K562 (cell line): ENCODE results near the gene AGO3. TPM values are rescaled to one million over a fixed set of nuclear protein-coding genes. Genes with fewer than 3 reads are reported as not detected.

Source experiments
- ATAC-seq: fragments of 200-7000 bp; cut with Tn5 transposase; 3 replicates; pipeline ENCODE4 v1.9.1; 2020; ENCODE audit warnings: moderate library complexity
- BruUV-seq: library from RNA; stranded (reverse); fragments of 400-500 nt; replicated peaks from 2 replicates; lab custom pipeline; 2021; lab: Mats Ljungman, UMichigan
- CTCF ChIA-PET: fragments of 300-600 bp; formaldehyde crosslinking; extraction: SDS; loops from one replicate; lab custom pipeline; 2021; ENCODE audit warnings: low intra/inter-chr PET ratio; lab: Yijun Ruan, JAX
- POLR2A ChIA-PET: fragments of 300-600, 350-650 bp; sonication (Branson Sonifier 250); formaldehyde crosslinking; extraction: SDS; loops from one replicate; lab custom pipeline; 2021; ENCODE audit warnings: antibody characterized with exemption, inconsistent platforms; lab: Yijun Ruan, JAX
- DNase-seq, 4 experiments: peaks; one replicate each; pipeline versions ENCODE4 v3.0.0 to v3.0.0-alpha.2; 2011 to 2018; ENCODE audit warnings: low spot score in 3 of 4, mixed read lengths in 3 of 4; ENCODE audit errors: extremely low read depth in 1 of 4
- FAIRE-seq: peaks from 2 replicates; lab custom pipeline; 2011; peaks lifted over from hg19 to GRCh38; lab: Jason Lieb, UNC
- H2AFZ ChIP-seq: 2 replicates; pipeline ENCODE4 v1.6.0; 2011; ENCODE audit warnings: low read depth, low read length, control low read depth, inconsistent platforms
- H3K27ac ChIP-seq: fragments of 200-600 bp; 3 replicates; pipeline ENCODE4 v1.8.0; 2011; ENCODE audit warnings: low read depth, mild to moderate bottlenecking, control low read depth, inconsistent platforms, low read length, moderate library complexity, mixed read lengths; ENCODE audit errors: extremely low read depth
- H3K27me3 ChIP-seq, 2 experiments: fragments of 300-600 bp in 1 of 2; 2 replicates in 1 of 2; 3 replicates in 1 of 2; pipeline versions ENCODE4 v1.6.0 to v1.8.0; 2011; ENCODE audit warnings: inconsistent platforms in 2 of 2, low read length in 2 of 2, mild to moderate bottlenecking in 1 of 2, mixed read lengths in 1 of 2, moderate library complexity in 1 of 2; ENCODE audit not compliant: control insufficient read depth in 2 of 2, insufficient read depth in 2 of 2
- H3K36me3 ChIP-seq: fragments of 300-600 bp; 3 replicates; pipeline ENCODE4 v1.8.0; 2011; ENCODE audit warnings: mild to moderate bottlenecking, low read length, inconsistent platforms; ENCODE audit not compliant: control insufficient read depth, insufficient read depth
- H3K4me1 ChIP-seq, 2 experiments: fragments of 200-600 bp in 1 of 2; replicated peaks in 1 of 2; 2 replicates in 1 of 2; 3 replicates in 1 of 2; pipeline versions ENCODE4 v1.5.1 to v1.8.0; 2011; ENCODE audit warnings: inconsistent platforms in 2 of 2, low read length in 2 of 2, mild to moderate bottlenecking in 1 of 2, mixed read lengths in 1 of 2, moderate library complexity in 1 of 2; ENCODE audit not compliant: control insufficient read depth in 2 of 2, insufficient read depth in 2 of 2
- H3K4me2 ChIP-seq: 2 replicates; pipeline ENCODE4 v1.6.1; 2011; ENCODE audit warnings: low read length, control low read depth, inconsistent platforms, mixed read lengths; ENCODE audit not compliant: insufficient read depth
- H3K4me3 ChIP-seq: fragments of 200-600 bp; sonication (generic), shearing (Covaris generic); 2 replicates; pipeline ENCODE4 v1.5.1; 2016; ENCODE audit warnings: control low read depth, inconsistent platforms
- H3K79me2 ChIP-seq: fragments of 200-600 bp; 3 replicates; pipeline ENCODE4 v1.8.0; 2011; ENCODE audit warnings: low read length, inconsistent platforms; ENCODE audit not compliant: control insufficient read depth, insufficient read depth
- H3K9ac ChIP-seq, 2 experiments: 2 replicates each; pipeline versions ENCODE4 v1.6.0 to v1.6.1; 2011; ENCODE audit warnings: low read depth in 2 of 2, low read length in 2 of 2, control low read depth in 1 of 2, inconsistent platforms in 1 of 2, mild to moderate bottlenecking in 1 of 2, mixed read lengths in 1 of 2; ENCODE audit not compliant: insufficient read depth in 1 of 2
- H3K9me1 ChIP-seq: one replicate; pipeline ENCODE4 v1.6.0; 2011; ENCODE audit warnings: inconsistent platforms, mild to moderate bottlenecking, low read length, moderate library complexity; ENCODE audit not compliant: control insufficient read depth, insufficient read depth
- H3K9me3 ChIP-seq: replicated peaks from 2 replicates; pipeline ENCODE4 v1.5.1; 2011; ENCODE audit warnings: low read depth, low read length, inconsistent platforms; ENCODE audit not compliant: control insufficient read depth, insufficient read depth
- H4K20me1 ChIP-seq: replicated peaks from 2 replicates; pipeline ENCODE4 v1.6.1; 2011; ENCODE audit warnings: low read length, inconsistent platforms, mixed read lengths; ENCODE audit not compliant: control insufficient read depth, insufficient read depth
- BRF2 ChIP-seq: IDR thresholded peaks from 3 replicates; pipeline ENCODE4 v1.6.1; 2011; ENCODE audit warnings: borderline replicate concordance, mild to moderate bottlenecking; ENCODE audit not compliant: insufficient read length, insufficient read depth
- CBFA2T2 ChIP-seq: fragments of 450-650 bp; conservative IDR thresholded peaks from 2 replicates; pipeline ENCODE4 v1.6.1; 2017; ENCODE audit warnings: mild to moderate bottlenecking
- IRF2 ChIP-seq: sonication (generic); formaldehyde crosslinking; IDR thresholded peaks from 2 replicates; pipeline ENCODE4 v1.8.1; 2022; ENCODE audit warnings: mild to moderate bottlenecking, missing genetic modification reagents
- MYBL2 ChIP-seq, 2 experiments: fragments of 450-650 bp in 1 of 2; sonication (generic) in 1 of 2; formaldehyde crosslinking in 1 of 2; IDR thresholded peaks; 2 replicates each; pipeline versions ENCODE4 v1.6.1 to v1.8.1; 2017 to 2022; ENCODE audit warnings: borderline replicate concordance in 1 of 2, inconsistent platforms in 1 of 2, low read depth in 1 of 2, mild to moderate bottlenecking in 1 of 2, missing genetic modification reagents in 1 of 2, moderate library complexity in 1 of 2
- PTBP1 ChIP-seq: fragments of 200-400 bp; formaldehyde crosslinking; IDR thresholded peaks from 2 replicates; pipeline ENCODE4 v1.6.1; 2017; ENCODE audit warnings: low read depth, low read length
- SIRT6 ChIP-seq: IDR thresholded peaks from one replicate; pipeline ENCODE4 v1.6.1; 2012; ENCODE audit warnings: low read depth, mild to moderate bottlenecking, control low read depth, inconsistent platforms, low read length, moderate library complexity
- SPI1 ChIP-seq: IDR thresholded peaks from 2 replicates; pipeline ENCODE4 v1.6.1; 2011; ENCODE audit warnings: low read depth, low read length, control low read depth, borderline replicate concordance
- SRSF1 ChIP-seq: fragments of 200-400 bp; formaldehyde crosslinking; IDR thresholded peaks from 2 replicates; pipeline ENCODE4 v1.6.1; 2017; ENCODE audit warnings: mild to moderate bottlenecking, low read depth, low read length, moderate library complexity
- ZFPM2 ChIP-seq: fragments of 250-450 bp; sonication (Bioruptor Pico); IDR thresholded peaks from 2 replicates; pipeline ENCODE4 v1.5.1; 2022; ENCODE audit warnings: mild to moderate bottlenecking
- ZNF584 ChIP-seq: fragments of 200-800 bp; sonication (Bioruptor generic); IDR thresholded peaks from 2 replicates; pipeline ENCODE4 v1.6.1; 2016; ENCODE audit warnings: low read depth, mild to moderate bottlenecking, missing genetic modification characterization, missing compliant biosample characterization
- ZNF668 ChIP-seq: fragments of 250-450 bp; sonication (Bioruptor Pico); IDR thresholded peaks from 2 replicates; pipeline ENCODE4 v1.8.0; 2022; ENCODE audit warnings: mild to moderate bottlenecking, inconsistent platforms
- ZNF764 ChIP-seq: fragments of 250-450 bp; sonication (Bioruptor Pico); IDR thresholded peaks from 2 replicates; pipeline ENCODE4 v1.4.0; 2020; ENCODE audit warnings: low read depth, mild to moderate bottlenecking, moderate library complexity
- WGBS: fragments of 100-300 bp; shearing (Covaris generic); methylation state at CpG from one replicate; pipeline ENCODE4 v1.1.6; 2016; ENCODE audit warnings: low coverage, mixed read lengths; ENCODE audit not compliant: insufficient coverage; ENCODE audit errors: missing lambda C conversion rate; 5-methylcytosine and 5-hydroxymethylcytosine counted together
- in situ Hi-C: fragments of 300-500 bp; cut with MboI; formaldehyde crosslinking; loops from 4 replicates; pipeline ENCODE4 v1.15.0; 2018; ENCODE audit warnings: inconsistent platforms, mixed read lengths
- intact Hi-C: fragments of 100-400 bp; cut with micrococcal nuclease; formaldehyde crosslinking; loops from 2 replicates; pipeline ENCODE4 v1.14.2; 2022
- polyA plus RNA-seq, 8 experiments: library from polyadenylated mRNA; depleted of rRNA in 4 of 8; stranded (reverse) in 5 of 8; unstranded in 3 of 8; fragments of >200 nt; fragmentation: Nextera tagmentation in 2 of 8; fragmentation: Illumina TruSeq in 1 of 8; extraction: Ambion mirVana in 2 of 8; extraction: Trizol in 1 of 8; gene quantifications; 2 replicates each; pipeline versions ENCODE4 v1.2.1 to v1.2.3, GENCODE V29; 2011 to 2014; ENCODE audit warnings: inconsistent platforms in 1 of 8, missing spikeins in 1 of 8
- total RNA-seq, 7 experiments: library from RNA; depleted of rRNA in 6 of 7; stranded (reverse); fragments of >200 nt in 6 of 7; fragmentation: Illumina TruSeq in 2 of 7; extraction: Trizol in 2 of 7; gene quantifications; 2 replicates each; pipeline versions ENCODE4 v1.2.1 to v1.2.3, GENCODE V29; 2011 to 2021; ENCODE audit warnings: low replicate concordance in 1 of 7
- TF ChIP-seq, protein P1 (sequence below): conservative IDR thresholded peaks from 2 replicates; pipeline ENCODE4 v1.6.1; 2011; ENCODE audit warnings: low read depth, mild to moderate bottlenecking, low read length; ENCODE audit not compliant: control insufficient read depth
- TF ChIP-seq, protein P2 (sequence below): sonication (generic); formaldehyde crosslinking; IDR thresholded peaks from 2 replicates; pipeline ENCODE4 v1.8.0; 2022; ENCODE audit warnings: mild to moderate bottlenecking, missing genetic modification reagents
- TF ChIP-seq, protein P3 (sequence below): sonication (generic); IDR thresholded peaks from 2 replicates; pipeline ENCODE4 v1.6.1; 2016

AGO3 gene
- total and polyA plus RNA-seq, 9 of the 15 experiments (the other 6 are each of a cell fraction or from before 2014, with no cell fraction given): 4.5 to 41.5 (median 22.7) TPM

GRCh38 chr1:35884934-35885333, 46.0 kb upstream of the AGO3 start:
- Histone ChIP-seq H3K9me1 (peaks cover 12% of the 10 kb centered on the region), H3K36me3 (peaks cover 16% of the 10 kb centered on the region; the same call in 2 of the 3 replicates), H2AFZ (no peak overlapping the region)
- ATAC-seq: no peak
- POLR2A ChIA-PET: interaction anchor here (0.6 to 3.7 kb wide), 2 partner anchors 15 to 45 kb away, joined by 4 to 19 read pairs; no protein-coding TSS in a partner anchor
- 11% methylated on average over 2 of the region's 2 CpGs for WGBS
- no peak for TF ChIP-seq ZFPM2 (CRISPR knock-in tag)
- TF ChIP-seq SIRT6: no peak
- peak; percentile 84; the same call in 1 of the 2 replicates for TF ChIP-seq SPI1
- no peak for TF ChIP-seq ZNF584 (CRISPR knock-in tag)
- no peak for TF ChIP-seq CBFA2T2
- no peak for TF ChIP-seq PTBP1
- TF ChIP-seq ZNF764 (CRISPR knock-in tag): no peak
- TF ChIP-seq, protein P1, sequence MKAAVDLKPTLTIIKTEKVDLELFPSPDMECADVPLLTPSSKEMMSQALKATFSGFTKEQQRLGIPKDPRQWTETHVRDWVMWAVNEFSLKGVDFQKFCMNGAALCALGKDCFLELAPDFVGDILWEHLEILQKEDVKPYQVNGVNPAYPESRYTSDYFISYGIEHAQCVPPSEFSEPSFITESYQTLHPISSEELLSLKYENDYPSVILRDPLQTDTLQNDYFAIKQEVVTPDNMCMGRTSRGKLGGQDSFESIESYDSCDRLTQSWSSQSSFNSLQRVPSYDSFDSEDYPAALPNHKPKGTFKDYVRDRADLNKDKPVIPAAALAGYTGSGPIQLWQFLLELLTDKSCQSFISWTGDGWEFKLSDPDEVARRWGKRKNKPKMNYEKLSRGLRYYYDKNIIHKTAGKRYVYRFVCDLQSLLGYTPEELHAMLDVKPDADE: no peak
- TF ChIP-seq MYBL2 (IDR thresholded peaks at IDR 0.05; ENCODE audit: low read depth): no peak
- TF ChIP-seq MYBL2 (CRISPR knock-in tag; IDR thresholded peaks at IDR 0.05; ENCODE audit: borderline replicate concordance): no peak
- TF ChIP-seq, protein P2, sequence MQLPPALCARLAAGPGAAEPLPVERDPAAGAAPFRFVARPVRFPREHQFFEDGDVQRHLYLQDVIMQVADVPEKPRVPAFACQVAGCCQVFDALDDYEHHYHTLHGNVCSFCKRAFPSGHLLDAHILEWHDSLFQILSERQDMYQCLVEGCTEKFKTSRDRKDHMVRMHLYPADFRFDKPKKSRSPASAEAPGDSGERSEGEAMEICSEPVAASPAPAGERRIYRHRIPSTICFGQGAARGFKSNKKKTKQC (CRISPR knock-in tag): no peak
- TF ChIP-seq BRF2: no peak
- no peak for TF ChIP-seq SRSF1
- no peak for TF ChIP-seq IRF2 (CRISPR knock-in tag)
- TF ChIP-seq ZNF668 (CRISPR knock-in tag): no peak
- TF ChIP-seq, protein P3, sequence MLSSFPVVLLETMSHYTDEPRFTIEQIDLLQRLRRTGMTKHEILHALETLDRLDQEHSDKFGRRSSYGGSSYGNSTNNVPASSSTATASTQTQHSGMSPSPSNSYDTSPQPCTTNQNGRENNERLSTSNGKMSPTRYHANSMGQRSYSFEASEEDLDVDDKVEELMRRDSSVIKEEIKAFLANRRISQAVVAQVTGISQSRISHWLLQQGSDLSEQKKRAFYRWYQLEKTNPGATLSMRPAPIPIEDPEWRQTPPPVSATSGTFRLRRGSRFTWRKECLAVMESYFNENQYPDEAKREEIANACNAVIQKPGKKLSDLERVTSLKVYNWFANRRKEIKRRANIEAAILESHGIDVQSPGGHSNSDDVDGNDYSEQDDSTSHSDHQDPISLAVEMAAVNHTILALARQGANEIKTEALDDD: peak; percentile 74
- TF ChIP-seq, all 486 proteins: peak for 2
- Histone ChIP-seq H3K4me2 (no peak overlapping the region), H3K27me3 (no peaks in the 10 kb centered on the region), H3K27ac (0 out of 3 replicates have a peak overlapping the region, but pooled peaks have one; percentile 15), H4K20me1 (peaks cover 32% of the 10 kb centered on the region), H3K4me3 (no peak overlapping the region), H3K9ac (no peak overlapping the region), H3K9me3 (no peaks in the 10 kb centered on the region), H3K79me2 (peaks cover 82% of the 10 kb centered on the region), H3K4me1 (peaks cover 51 to 72% of the 10 kb centered on the region in 2 experiments)
- BruUV-seq: no TSS peak
- in situ Hi-C loops (no loop called here), intact Hi-C loops (loop anchor here (10.0 kb wide), 1 partner anchor 440 kb away; the partner anchor contains the start of gene EVA1B)
- DNase-seq (peak in 1 of 4 experiments; percentile 34), FAIRE-seq (no peak)
- CTCF ChIA-PET: no interaction called here
